DMS114 treated with DMSO at 0.1 percent for 48 hours (cell line): ENCODE data around the gene HOXA4.

Experiments used
- DNase-seq: peaks from one replicate; lab custom pipeline; 2025; ENCODE audit not compliant: unreplicated experiment; lab: John Stamatoyannopoulos, UW

HOXA4 gene

DNA sequence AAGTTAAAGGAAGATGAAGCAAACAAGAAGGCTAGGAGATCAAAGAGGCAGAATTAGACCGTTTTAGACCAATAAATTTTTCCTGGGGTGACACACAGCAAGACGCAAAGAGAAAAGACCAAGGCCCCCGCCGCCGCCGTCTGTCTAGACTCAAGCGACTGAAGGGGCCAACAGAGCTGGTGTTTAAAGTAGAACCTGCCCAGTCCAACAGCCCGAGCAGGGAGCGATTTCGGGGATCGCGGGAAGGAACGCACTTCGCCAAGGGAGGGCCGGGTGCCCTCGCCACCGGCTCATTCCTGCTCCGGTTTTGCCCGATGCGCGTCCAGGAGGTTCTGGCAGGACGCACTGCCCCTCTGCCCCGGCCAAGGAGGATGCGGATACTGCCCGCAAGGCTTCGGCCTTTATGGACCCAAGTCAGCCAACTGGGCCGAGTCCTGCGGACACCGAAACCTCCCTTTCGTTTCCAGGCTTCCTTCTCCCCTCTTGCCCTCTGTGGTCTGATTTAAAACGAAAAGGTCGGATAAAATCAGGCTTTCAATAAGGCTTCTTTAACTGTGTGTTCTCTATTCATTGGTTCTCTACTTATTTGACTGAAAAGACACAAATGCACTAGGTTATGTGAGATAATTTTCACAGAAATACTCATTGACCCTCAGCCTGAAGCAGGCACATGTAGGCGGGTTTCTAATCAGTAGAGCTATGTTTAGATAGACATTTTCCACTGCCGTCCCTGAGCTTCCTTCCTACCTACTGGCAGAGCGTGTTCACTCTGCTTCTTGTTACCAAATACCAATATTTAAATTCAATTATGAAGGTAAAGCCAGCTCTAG lies 28.1 kb upstream of the HOXA4 start:
- no peak for DNase-seq

DNA sequence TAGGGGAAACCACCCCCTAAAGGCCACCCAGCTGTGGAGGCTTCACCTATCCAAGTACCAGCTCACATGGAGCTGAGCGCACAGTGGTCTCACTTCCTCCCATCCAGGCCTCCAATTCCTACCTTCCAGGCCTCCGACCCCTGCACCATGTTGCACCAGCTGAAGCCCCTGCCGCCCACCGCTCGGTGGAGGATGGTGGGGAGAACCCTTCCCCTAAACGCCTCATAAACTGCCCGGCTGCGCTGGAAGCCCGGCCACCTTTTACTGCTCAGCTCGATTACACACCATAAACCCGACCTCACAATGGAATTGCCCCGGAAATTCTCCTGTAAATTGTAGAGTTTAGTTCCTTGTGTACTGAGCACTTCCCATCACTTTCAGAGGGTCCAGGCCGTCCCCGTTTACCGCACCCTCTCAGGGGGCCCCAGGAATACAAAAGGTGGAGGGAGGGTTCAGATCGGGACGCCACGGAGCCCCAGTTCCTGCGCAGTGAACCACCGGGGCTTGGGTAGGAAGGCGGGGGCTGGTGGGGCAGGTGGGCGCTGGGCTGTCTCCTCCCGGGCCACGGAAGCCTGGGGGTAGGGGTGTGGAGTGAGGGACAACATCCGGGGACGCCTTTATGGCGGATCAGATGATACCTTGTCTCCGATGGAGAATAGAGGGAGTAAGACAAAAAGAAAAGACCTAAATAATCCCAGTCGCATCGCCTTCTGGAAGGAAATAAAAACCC lies 27.3 kb upstream of the HOXA4 start:
- DNase-seq, result no peak

DNA sequence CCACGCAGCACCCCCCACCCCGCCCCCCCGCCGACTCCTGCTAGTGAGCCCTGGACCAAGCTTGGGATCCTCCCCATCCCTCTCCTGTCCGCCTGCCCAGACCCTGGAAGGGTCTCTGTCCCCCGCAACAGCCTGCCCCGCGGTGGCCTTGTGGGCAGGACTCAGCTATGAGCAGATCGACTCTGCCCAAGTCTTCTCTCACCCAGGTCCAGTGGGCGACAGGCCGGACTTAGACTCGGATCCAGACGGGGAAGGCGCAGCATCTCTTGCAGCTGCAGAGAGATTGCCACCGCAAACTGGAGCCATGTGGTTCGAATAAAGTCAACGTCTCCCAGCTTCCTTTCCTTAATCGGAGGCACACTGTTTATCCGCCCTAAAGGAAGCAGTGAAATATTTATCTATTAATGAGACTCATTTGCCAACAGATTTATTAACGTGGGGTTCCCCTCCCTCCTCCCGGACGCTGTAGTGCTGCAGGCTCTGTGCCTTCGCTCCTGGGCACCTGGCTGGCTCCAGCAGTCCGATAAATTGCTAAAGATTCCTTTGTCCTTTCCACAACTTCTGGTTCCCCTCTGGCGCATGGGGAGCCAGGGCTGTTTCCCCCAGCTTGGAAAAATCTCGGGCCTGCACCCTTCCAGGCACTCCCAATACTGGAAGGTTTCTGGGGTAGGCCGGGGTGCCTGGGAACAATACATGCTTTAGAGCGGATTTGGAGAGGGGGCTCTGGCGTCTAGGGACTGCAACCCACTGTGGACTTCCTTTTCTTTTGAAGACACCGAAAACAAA lies 26.6 kb upstream of the HOXA4 start:
- DNase-seq, result no peak

DNA sequence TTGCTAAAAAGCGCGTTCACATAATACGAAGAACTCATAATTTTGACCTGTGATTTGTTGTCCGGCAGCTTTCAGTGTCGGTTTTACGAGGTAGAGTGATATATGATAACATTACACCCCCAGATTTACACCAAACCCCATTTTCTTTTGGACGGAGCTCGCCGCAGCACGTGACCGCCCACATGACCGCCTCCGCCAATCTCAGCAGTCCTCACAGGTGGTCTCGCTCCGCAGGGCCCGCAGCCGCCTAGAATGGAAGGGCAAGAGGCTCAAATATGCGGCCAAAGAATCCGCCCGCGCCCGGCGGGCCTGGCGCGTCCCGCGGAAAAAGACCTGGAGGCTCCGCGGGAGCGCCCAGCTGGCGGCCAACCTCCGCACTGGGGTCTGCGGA lies 25.9 kb upstream of the HOXA4 start, which contains the start of gene HOXA7:
TSS of gene HOXA7 (minus strand) at position 168 of the 391 bp plus-strand sequence. CDS start at position 38, 130 bp downstream.
- DNase-seq, result peak; percentile 73

DNA sequence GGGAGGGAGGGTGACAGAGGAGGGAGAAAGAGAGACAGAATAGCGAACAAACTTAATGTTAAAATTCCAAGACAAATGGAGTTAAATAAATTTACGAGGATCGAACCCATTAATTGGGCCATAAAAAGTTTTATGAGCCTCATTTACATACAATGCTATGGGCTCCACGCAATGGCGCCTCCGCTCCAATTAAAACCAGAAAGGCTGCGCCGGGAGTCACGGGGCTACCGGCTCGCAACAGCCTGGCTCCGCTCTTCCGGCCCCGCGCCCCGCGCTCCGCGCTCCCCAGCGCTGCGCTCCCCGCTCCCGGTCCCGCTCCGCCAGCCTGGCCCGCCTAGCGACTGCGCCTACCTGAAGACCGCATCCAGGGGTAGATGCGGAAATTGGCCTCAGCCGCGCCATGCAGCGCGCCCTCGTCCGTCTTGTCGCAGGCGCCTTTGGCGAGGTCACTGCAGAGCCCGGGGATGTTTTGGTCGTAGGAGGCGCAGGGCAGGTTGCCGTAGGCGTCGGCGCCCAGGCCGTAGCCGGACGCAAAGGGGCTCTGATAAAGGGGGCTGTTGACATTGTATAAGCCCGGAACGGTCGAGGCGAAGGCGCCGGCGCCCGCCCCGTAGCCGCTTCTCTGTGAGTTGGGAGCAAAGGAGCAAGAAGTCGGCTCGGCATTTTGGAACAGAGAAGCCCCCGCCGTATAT lies 25.4 kb upstream of the HOXA4 start:
- DNase-seq, result no peak

DNA sequence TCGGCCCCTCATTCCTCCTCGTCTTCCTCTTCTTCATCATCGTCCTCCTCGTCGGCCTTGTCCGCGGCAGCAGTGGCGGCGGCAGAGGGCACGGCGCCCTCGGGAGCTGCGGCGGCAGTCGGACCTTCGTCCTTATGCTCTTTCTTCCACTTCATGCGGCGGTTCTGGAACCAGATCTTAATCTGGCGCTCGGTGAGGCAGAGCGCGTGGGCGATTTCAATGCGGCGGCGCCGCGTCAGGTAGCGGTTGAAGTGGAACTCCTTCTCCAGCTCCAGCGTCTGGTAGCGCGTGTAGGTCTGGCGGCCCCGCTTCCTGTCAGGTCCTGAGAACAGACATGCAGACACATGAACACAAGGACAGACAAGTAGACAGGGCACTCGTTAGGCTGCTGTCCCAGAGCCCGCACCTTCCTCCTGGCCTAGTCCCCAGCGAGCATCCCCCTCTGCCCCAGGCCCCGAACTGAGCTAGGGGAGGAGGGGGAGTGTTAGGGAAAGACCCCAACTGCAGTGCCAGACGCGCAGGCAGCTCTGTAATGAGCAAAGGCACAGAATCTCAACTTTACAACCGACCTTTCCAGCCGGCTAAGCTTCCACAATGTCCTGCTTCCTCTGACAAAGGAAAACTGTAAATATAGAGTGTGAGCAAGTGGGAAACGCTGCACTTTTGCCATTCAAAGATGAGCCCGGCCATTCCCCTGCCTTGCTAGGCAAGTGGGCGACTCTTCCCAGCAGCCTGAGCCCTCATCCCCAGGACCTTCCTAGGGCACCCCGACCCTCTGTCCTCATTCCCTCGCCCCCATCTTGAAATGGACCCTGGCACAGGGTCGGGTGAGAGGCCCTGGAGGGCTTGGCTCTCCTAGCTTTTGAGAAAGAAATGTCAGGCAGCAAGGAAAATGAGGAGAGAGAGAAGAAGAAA lies 24.6 kb upstream of the HOXA4 start:
- no peak for DNase-seq

DNA sequence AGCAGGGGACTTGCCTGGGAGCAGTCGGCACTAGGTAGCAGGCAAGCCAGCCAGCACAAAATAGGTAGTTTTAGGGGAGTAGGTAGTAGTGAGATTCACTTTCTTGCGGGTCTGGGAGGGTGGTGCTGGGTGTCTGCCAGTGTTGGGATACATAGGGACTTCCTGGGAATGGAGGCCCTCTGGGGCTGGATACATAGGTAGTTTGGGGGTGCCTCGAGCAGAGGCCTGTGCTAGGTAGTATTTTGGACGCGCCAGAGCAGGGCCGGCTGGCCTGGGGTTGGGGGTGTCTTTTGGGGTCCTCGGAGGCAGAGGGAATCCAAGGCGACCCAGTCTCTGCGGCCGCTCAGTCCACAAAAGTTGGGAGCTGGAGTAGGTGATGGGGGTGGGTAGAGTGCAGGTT lies 23.8 kb upstream of the HOXA4 start:
- DNase-seq, result no peak

DNA sequence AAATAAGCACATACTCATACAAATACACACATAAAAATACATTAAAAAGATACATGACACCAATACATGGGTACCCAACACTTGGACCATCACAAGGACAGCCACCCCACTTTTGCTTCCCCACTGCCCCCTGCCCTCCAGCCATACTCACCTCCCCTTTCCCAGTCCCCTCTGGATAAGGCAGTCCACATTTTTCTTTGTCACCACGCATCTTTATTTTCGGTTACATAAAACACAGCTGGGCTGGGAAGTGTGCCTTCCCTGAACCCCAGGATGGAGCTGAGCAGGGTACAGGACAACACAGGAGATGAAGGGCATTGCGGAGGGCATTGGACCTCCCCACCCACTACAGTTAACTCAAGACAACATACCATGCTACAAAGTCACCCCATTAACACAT lies 23.0 kb upstream of the HOXA4 start:
- no peak for DNase-seq

DNA sequence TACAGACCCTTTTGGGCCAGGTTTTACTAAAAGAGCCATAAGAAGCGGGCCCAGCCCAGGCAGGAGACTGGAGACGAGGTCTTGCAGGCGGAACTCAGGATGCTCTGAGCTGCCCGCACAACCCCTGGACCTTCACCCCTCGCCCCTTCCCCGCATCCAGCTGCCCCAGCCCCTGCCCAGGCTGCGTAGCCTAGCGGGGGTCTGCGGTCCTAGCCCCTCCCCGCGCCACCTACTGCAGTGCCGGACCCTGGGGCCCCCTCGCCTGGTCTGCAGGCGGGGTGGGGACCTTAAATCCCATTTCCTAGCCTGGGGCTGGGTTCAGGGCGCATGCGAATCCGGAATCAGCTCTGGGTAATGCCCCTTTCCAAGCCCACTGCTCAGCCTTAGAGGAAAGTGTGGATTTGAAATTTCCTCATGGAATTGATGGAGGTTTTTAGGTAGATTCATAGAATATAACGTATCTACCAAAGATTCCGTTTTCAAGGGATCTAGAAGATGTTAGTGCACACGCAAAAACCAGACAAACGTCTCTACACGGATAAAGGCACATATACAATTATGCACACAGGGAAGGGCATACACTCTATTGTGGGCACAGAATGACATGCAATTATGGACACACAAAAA lies 22.4 kb upstream of the HOXA4 start:
- DNase-seq, result no peak

DNA sequence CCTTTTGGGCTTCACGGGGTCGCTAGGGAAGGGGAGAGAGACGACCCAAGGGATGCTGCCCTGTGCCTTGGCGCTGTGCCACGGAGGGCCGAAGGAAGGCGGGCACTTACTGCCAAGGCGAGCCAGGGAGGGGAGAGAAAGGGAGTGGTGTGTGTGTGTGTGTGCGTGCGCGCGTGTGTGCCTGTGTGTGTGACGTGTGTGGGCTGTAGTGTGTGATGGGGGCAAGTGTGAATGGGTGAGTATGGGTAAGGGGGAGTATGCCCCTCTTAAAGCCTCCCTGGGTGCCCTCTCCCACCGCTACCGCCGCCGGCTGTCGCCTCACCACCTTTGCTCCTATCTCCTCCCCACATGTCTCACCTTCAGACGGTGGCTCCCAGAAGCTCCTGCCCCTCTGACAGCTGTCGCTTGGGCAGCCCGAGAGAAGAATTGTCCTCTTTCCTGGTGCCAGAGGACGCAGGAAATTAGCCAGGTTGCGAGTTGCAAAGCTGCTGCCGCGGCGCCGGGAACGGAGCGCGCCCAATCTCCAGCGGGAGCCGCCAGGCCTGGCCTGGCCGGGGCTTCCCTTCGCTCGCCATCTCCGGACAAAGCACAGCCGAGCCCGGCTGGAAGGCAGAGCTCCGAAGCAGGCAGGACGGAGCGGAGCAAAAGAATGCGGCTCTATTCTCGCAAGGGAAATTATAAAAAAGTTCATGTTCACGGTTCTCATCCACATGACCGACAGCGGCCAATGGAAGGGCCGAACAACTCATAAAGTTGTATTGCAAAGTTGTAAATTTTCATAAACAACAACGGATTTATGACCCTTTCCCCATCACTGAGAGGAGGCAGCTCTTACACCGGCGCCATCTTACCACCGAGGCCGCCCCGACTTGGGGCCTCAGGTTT lies 21.6 kb upstream of the HOXA4 start, which contains the start of gene HOXA3:
TSS of gene HOXA3 (minus strand) at position 653 of the 885 bp plus-strand sequence. CDS start 41,943 bp downstream, outside the sequence.
- no peak for DNase-seq

DNA sequence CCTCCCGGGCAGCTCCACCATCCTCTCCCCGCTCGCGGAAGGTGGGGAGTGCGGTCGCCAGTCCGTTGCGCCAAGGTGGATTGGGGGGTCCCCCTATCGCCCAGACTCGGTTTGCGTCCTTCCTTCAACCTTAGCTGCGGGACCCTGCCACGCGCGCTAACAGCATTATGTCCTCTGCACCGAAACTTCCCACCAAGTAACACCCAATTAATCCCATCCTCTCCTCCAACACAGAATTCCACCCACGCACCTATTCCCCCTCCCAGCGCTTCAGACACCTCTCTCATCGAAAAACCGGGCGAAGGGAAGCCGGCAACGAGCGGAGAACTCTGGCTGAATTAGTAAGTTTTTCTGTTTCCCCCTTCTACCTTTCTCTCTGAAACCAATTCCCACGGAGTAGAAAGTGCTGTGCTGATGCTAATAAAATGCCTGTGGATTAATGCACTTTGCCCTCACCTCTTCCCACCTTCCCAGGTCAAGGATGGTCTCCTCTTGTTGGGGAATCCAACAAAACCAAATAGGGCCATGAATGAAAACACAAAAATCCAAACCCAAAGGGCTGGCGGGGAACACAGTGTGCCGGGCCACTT lies 20.9 kb upstream of the HOXA4 start:
- no peak for DNase-seq

DNA sequence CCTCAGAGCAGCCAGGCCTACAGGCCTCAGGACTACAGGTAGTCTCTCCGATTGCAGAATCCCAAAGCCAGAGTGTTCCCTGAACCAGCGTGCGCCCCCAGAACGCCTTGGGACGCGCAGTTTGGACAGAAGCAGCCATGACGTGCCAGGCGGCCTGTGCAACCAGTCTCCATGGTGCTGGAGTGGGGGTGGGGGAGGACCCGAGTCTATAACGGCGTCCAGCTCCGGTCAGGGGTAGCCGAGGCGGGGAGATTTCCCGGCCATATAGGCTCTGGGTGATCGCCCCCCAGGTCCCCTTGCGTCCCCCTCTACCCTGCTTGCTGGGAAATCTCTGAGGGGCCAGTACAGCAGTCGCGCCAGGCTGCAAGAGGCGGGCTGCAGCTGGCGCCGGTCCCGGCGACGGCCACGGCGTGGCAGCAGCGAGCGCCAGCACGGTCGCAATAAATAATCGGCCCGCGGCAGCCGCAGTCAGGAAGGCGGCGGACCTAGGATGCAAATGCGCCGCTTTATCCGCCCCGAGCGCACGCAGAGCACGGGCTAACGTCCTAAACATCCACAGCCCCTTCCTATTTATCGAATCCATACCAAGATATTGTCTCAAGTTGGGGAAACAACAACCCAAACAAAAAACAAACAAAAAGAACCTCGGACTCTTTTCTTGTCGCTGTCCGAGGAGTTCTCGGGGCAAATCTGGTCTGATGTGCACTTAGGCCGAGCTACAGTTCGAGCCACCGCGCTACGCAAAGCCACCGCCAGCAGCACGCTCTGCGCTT lies 20.2 kb upstream of the HOXA4 start:
- peak; percentile 63 for DNase-seq

DNA sequence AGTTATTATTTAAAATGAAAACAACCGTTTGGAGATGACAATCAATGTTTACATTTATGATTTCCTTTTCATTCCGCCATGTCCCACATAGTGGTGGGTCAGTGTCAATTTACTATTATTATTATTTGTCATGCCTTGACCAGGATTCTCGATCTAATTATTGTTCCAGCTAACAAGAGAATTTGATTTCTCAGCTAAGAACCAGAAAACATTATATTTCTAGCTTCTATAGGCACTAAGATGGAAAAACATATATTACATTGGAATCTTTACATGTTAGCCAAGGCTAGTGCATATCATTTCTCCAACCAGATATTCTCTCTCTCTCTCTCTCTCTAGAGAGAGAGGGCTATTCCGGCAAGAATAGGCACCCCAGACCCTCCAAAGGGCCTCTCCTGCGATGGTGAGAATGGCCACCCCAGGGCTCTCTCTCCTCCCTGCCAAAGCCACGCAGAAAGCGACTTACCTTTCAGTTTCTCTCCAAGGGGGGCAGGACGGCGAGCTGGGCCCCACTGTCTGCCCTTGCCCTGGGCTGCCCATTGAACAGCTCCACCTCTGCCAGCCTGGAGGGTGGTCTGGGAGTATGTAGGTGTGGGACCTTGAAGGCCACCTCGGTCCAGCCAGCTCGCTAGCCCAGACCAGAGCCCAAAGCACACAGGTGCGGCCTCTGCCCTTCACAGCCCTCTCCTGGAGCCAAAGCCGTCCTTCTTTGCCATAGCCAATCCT lies 19.4 kb upstream of the HOXA4 start:
- DNase-seq, result no peak

DNA sequence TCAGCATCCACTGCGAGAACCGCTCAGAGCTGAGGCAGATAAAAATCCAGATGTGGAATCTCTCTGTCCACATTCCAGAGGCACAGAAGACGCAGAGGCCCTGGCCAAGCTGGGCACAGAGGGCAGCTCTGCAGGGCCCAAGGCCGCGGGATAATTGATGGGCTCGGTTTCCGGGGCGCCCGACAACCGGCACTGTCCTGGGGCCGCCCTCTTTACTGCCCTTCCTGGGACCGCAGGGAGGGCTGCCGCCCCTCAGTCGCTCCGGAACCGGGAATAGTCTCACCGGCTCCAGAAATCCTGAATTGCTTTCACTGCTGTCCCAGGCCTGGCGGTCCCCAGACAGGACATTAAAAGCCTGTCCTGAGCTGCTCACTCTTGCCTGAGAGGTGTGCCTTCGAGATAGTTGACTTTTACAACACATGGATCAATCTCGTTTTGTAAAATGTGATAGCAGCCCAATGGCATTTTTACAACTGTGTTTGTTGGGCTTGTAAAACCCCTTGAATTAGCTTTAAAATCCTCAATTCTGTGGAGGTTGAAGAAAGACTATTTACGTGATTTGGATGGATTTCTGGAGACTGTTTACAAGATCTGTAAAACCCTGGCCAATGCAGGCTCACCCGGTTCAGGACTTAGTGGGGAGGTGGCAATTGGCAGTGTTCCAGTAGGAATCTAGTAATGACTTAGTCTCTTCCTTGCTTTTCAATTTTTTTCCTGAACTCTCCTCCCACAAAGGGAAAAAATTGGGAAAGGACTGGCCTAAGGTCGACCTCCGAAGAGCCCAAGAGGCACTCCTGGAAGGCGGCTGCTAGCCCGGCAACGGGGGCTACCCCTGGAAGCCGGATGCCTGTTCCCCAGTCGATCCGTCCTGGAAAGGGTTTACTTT lies 18.4 kb upstream of the HOXA4 start:
- DNase-seq, result no peak

DNA sequence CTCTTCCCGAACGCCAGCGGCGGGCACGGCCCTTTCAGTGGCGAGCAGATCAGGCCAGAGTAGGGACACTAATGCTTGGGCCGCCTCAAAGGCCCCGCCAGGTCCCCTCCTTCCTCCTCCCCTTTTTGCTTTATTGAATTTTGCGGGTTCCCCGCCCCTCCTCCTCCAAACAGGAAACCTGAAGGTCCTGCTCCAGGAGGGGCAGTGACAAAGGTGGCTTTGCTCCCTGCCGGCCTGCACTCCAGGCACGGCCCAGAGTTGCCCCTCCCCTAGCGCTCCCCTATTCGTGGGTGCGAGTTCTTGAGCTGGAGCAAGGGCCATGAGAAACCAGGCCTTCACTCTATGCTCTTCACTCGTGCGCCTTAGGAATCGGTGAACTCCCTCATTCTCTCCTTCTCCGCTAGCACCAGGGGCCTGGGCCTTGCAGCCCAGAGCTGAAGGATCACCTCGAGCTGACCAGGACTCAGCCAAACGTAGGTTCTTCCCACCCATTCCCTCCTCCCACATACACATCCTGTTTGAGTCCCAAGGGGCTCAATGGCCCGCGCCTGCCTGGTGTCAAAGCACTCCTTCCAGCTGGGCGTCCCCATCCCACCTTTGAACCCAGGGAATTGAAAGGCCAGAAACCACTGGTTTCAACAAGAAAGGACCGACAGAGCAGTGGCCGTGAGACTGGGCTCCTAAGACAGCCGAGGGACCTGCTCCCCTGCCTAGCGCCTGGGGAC lies 17.6 kb upstream of the HOXA4 start:
- no peak for DNase-seq
